ENCODE results near the gene GABBR2.

DNA sequence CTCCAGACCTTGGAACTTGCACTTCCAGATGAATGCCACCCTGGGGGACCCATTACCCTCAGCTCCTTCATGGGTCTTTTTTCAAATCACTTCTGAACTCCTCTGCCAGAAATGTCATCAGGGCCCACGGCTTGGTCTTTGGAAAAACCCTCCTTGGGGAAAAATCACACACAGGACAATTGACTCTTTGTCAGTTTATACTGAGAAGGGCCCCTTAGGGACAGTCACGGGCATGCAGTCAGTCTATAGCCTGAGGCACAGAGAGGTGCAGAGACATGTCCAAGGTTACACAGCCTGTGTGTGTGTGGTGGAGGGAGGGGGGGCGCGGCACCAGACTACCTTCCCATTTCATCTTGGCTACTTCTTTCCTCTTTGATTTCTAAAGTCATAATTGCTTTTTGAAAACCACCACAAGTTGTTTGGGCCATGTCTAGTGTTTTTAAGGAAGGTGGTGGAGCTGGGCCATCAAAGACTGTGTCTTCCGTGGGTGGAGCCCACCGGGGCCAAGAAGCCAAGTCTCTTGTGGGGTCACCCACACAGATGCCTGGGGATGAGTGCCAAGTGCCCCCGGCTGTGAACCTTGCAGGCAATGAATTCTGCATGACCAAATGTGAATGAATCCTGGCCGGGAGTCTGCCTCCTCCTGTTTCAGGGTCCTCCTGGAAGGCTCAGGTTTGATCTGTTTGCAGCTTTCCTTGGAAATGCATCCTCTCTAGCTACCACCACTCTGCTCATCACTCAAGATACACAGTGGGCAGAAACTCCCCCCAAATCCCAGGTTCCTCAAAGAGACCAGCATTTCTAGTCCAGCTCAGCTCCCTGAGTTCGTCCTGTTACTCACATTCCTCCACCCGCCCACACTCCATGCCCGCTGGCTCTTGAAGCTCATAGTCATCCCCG lies 253.2 kb downstream of the GABBR2 start:
- no peak for TF ChIP-seq RAD21 (IDR thresholded peaks at IDR 0.05 in 1 of 2, conservative IDR thresholded peaks at IDR 0.05 in 1 of 2; ENCODE audit: low read depth in 2 of 2, low read length in 2 of 2)
- no peak for TF ChIP-seq JUN (IDR thresholded peaks at IDR 0.05; ENCODE audit: low read depth, low read length)
- no peak for TF ChIP-seq BCL11A (IDR thresholded peaks at IDR 0.05; ENCODE audit: low read depth in 2 of 2, low read length in 2 of 2)
- TF ChIP-seq, protein P1, sequence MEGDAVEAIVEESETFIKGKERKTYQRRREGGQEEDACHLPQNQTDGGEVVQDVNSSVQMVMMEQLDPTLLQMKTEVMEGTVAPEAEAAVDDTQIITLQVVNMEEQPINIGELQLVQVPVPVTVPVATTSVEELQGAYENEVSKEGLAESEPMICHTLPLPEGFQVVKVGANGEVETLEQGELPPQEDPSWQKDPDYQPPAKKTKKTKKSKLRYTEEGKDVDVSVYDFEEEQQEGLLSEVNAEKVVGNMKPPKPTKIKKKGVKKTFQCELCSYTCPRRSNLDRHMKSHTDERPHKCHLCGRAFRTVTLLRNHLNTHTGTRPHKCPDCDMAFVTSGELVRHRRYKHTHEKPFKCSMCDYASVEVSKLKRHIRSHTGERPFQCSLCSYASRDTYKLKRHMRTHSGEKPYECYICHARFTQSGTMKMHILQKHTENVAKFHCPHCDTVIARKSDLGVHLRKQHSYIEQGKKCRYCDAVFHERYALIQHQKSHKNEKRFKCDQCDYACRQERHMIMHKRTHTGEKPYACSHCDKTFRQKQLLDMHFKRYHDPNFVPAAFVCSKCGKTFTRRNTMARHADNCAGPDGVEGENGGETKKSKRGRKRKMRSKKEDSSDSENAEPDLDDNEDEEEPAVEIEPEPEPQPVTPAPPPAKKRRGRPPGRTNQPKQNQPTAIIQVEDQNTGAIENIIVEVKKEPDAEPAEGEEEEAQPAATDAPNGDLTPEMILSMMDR (IDR thresholded peaks at IDR 0.05; ENCODE audit: control extremely low read depth in 1 of 3, insufficient read depth in 1 of 3, low read depth in 1 of 3, low read length in 3 of 3), result no peak
- TF ChIP-seq EP300 (IDR thresholded peaks at IDR 0.05; ENCODE audit: borderline replicate concordance in 1 of 2, low read depth in 2 of 2, low read length in 2 of 2), result no peak
- no peak for TF ChIP-seq BRCA1 (IDR thresholded peaks at IDR 0.05; ENCODE audit: low read depth, low read length)
- no peak for TF ChIP-seq TCF12 (IDR thresholded peaks at IDR 0.05; ENCODE audit: low read depth, low read length)
- TF ChIP-seq SP4 (IDR thresholded peaks at IDR 0.05; ENCODE audit: low read length), result no peak
- no peak for TF ChIP-seq POU5F1 (IDR thresholded peaks at IDR 0.05; ENCODE audit: low read depth, low read length)
- no peak for TF ChIP-seq RBBP5 (IDR thresholded peaks at IDR 0.05; ENCODE audit: borderline replicate concordance, low read depth, low read length)
- TF ChIP-seq POLR2AphosphoS5 (IDR thresholded peaks at IDR 0.05; ENCODE audit: low read depth, low read length), result no peak
- no peak for TF ChIP-seq YY1 (IDR thresholded peaks at IDR 0.05; ENCODE audit: low read depth, low read length)
- TF ChIP-seq EZH2 (IDR thresholded peaks at IDR 0.05; ENCODE audit: low read depth, low read length, severe bottlenecking), result no peak

Data from H1 (cell line).